GM19463 (cell line): ENCODE data around the gene OR2AE1.

Experiments used
- ATAC-seq: cut with Tn5 transposase; IDR thresholded peaks from one replicate; pipeline ENCODE4 v1.9.1; 2021; ENCODE audit warnings: mild to moderate bottlenecking, moderate library complexity; ENCODE audit not compliant: unreplicated experiment

OR2AE1 gene

DNA sequence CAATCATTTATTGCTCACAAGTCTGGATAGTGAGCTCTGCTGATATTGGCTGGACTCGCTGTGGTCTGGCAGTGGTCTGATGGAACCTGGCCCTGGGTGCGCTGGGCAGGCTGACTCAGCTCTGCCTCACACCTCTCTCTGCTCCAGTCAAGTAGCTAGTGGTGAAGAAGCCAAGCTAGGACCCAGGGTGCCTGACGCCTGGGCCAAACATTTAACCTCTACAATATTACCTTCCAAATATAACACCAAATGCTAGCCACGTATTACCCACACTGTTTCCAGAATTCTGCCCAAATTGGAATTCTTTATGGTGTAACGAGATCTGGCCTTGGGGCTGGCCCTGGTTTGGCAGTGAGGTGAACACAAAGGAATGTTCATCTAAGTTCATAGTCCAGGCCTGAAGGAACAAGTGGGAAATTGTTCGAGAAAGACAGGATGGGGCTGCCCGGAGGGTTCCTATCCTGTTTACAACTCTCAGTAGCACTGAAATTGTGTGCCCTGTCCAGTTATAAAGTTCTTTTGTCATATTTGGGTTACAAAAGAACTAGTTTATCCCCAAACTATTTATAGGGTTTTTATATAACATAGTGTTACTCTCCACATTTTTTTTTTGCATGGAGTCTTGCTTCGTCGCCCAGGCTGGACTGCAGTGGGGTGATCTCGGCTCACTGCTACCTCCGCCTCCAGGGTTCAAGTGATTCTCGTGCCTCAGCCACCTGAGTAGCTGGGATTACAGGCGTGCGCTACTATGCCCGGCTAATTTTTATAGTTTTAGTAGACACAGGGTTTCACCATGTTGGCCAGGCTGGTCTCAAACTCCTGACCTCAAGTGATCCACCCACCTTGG is 16.3 kb downstream of the OR2AE1 start:
- no peak for ATAC-seq

DNA sequence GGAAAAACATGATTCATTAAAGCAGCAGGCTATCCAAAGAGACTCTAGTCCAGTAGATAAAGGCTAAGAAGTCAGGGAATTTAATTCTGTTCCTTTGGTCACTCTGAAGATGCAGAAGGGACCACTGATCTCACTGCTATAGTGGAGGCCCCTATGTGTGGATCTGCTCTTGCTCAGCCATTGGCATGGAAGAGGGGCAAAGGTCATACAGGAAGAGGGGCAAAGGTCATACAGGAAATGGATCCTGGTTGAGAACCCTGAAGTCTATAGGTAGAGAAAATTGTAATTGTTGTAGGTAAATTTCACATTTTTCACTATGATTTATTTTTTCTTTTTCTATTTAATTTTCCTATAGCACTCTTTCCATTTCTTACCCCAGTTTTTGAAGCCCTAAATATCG is 21.6 kb downstream of the OR2AE1 start:
- no peak for ATAC-seq

DNA sequence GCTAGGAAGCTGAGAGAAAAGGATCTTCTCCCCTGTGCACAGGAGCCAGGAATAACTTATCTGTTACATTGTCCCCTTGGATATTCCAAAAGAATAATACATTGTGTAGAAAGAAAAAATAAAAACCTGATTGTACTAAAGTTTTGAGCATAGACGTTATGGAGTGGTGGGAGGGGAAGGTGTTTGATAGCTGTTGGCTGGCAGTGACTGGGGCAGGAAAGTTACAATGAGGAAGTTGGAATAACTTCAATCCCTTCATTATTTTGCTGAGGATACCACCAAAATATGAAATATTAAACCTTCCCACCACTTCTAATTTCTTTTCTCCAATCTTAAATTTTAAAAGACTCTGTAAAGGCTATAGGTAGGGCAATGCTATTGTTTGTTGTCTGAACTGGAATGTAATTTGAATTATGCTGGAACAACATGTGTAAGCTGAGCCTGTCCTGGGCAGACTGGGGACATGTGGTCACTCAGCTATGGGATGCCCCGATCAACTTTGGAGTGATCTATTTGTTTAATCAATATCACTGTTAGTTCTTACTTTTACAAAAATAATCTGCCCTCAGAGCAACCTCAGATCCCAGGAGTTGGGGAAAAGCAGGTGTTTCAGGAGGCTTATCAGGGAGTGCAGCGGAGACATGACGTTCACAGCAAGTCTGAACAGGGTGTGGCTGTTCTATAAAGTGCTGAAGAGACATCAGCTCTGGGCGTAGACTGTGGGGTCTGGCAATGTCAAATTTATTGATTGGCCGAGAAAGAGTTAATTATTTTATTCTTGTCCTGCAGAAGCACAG is 28.2 kb downstream of the OR2AE1 start:
- no peak for ATAC-seq

DNA sequence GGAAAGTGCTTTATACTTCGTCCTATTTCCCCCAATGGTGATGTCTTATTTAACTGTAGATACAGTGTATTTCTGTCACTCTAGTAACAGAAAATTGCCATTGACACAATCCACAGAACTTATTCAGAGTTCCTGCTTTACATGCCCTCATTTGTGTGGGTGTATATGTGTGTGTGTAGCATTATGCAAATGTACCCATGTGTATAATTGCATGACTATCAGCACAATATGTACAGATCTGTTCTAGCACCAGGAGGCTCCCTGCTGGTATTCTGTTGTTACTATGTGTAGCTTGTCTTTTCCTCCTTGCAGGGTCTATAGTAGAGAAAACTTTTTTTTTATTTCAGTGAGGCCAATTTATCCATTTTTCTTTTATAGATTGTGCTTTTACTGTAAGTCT is 32.5 kb downstream of the OR2AE1 start:
- ATAC-seq, result no peak

DNA sequence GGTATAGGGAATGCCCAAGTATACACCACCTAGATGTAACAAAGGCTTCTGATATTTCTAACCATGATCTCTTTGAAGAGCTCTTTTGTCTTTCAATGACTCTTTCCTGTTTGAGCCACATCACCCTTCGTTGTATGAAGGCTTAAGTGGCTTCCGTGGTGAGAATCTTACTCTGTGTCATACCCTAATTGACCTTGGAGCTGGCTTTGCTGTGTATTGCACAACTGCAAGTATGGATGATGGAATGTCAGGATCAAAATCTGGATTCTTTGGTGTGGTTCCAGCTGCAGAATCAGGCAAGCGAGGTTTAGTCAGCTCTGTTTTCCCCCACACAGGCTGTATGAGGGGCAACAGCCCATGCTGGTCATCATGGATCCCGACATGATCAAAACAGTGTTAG is 33.0 kb downstream of the OR2AE1 start:
- ATAC-seq, result no peak

DNA sequence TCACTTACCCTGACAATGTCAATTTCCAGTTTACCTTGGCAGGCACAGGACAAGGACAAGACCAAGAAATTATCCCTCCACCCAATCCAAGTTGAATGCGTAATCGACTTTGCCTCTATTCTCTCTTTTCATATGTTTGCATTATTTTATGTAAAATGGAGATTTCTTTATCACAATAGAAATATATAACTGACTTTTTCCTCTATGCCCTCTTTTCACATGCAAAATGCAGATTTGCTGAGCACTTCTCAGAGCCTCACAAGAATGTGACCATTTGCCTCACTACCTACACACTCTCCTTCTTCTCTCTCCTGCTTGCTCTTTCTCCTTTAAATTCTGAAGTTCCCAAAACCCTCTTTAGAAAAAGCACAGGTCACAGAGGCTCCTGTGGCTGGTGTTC is 33.9 kb downstream of the OR2AE1 start:
- no peak for ATAC-seq

DNA sequence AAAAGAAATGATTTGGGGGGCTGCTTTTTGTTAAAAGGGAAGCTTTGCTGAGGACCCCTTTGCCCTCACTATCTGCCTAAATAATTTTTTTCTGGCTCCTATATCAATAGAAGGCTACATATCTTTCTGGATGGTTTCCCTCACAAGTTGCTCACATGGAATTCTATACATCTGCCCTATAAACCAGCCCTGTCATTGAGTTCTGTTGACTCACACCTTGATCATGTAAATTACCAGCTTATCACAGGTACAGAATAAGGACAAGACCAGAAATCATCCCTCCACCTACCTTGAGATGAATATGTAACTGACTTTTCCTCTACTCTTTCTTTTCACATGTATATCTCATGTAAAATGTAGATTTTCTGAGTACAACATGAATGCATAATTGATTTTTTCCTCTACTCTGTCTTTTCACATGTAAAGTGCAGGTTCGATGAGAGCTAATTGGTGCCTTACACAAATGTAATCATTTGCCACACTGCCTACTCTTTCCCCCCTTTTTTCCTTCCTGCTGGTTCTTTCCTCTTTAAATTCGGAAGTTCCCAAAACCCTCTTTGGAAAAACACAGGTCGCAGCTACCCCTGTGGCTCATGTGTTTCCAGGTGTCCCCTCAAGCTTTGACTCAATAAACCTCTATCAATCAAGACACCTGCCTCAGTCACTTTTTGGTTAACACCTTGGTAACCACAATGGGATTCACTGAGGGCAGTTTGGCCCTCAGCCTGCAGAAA is 36.5 kb downstream of the OR2AE1 start:
- ATAC-seq, result no peak

DNA sequence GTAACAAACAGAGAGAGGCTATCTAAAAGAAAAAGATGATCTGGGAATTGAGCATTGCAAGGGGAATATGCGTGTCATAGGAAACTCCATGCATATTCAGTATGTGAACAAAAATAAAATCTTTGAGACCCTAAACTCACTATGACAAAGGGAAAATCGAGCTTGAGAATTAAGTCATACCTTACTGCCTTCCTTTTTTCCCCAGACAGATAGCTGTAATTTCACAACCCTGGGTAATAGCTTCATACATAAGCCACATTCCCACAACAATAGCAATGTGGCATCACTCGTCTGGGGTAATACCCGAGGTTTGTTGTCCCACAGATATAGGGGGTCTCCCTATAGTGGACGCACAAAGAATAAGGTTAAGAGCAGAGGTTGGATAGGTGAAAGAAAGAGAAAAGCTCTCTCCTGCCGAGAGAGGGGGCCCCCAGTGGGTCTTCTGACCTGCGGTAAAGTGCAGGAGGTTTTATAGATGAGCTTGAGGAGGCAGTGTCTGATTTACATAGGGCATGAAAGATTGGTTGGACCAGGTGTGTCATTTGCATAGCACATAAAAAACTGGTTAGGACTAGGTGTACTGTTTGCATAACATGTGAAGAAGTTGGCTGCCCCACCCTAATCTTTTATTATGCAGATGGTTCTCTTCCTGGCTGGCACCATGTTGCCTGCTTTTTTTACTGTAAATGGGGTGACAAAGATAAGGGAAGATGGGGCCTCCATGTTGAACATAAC is 37.4 kb downstream of the OR2AE1 start:
- ATAC-seq, result no peak

DNA sequence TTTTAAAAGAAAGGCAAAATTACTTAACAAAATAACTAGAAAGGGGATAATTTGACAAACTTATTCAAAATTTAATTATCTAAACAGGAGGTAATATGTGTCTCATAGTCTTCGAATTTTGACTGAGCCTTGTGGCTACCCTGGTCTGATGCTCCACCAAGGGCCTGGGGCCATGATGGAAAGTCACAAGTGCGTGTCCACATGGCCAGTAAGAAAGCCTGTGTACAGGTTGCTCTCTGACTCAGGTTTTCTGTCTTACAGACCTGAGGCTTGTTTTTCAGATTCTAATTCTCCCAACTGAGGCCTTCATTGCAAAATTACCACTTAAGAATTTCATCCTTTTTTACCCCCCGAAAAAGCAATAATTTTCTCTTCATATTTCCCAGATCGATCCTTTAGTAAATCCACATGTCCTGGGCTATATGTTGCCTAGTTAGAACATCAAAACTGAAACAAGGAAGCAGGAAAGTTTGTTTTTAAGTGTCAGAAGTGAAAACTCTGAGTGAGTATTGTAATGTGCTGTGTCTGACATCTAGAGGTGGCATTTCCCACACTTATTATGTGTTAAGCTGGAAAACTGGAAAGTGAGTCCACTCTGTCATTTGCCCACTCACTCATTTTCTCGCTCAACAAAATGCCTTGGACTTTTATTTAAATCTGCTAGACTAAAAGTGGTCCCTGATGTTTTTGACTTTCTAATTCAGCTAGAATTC is 39.0 kb downstream of the OR2AE1 start:
- peak; percentile 48 for ATAC-seq

DNA sequence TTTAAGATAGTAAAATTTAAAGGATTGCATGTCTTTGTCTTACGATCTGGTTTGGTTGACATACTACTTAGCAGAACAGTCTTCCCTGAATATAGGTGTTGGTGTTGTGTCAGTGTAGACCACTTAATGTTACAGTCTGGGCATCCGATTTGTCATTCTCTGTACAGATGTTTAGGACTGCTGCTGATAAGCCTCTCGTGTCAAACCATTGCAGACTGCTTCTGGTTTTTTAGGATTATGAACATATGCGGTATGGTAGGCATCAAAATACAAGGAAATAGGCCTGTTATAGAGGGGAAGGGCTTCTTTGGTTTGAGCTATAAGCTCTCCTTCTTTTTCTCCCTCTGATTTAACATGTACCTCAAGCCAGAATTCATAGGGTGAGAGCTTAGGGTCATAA is 41.6 kb downstream of the OR2AE1 start:
- ATAC-seq, result no peak

DNA sequence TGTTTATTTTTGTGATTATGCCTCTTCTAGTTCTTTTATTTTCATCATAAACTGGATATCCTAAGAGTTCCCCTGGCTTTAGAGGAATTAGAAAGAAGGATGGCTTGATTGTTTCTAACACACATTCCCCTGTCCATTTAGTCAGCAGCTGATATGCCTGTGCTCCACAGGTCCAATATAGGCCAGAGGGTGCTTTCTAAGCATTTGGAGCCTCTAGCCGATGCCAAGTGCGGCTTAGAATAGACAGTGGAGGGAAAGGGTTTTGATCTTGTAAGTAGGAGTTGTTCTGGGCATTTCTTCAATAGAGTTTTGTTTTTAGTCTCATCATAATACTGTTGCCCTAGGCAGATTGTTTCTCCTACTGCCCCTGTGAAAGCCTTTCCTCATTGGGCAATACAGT is 42.5 kb downstream of the OR2AE1 start:
- no peak for ATAC-seq

DNA sequence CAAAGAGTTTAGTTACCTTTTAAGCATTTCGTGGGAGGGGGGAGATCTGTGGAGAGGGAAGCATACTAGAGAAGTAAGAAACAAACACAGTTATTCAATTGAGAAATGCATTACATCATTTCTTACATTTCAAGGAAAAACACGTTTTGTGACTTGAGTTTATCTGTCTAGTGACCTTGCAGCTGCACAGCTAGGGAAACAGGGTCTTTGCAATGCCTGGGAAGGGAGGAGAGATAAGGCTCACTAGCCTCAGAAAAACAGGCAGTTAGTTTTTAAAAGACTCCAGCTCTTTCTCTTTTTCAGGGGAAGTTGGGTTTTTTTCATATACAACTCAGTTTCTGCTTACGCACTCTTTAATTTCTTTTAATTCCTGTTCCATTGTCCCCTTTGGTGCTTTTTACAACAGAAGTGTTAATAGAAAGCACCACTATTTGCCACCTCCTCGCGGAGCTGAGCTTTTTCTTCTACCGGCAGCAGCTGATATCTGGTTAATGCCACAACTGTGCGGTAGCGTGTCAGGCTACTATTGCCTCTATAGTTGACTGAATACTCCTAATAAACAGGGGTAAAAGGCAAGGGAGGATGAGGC is 43.5 kb downstream of the OR2AE1 start:
- no peak for ATAC-seq

DNA sequence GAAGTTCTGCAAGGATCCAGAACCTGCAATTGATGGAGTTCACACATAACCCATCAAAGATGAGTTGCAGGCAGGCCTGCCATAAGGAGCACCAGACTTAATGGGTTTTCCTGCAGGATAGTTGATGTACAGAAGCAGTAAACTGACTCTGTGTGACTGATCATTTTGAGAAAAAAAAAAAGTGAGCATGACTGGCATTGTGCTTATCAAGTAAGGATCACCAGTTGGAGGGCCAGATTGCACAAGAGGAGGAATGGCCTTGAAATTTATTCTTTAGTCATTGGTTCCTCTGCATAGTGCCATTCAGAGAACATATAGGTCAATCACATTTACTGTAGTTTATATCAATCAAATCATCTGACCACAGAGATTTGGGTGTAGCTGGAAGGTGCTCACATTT is 45.2 kb downstream of the OR2AE1 start:
- no peak for ATAC-seq

DNA sequence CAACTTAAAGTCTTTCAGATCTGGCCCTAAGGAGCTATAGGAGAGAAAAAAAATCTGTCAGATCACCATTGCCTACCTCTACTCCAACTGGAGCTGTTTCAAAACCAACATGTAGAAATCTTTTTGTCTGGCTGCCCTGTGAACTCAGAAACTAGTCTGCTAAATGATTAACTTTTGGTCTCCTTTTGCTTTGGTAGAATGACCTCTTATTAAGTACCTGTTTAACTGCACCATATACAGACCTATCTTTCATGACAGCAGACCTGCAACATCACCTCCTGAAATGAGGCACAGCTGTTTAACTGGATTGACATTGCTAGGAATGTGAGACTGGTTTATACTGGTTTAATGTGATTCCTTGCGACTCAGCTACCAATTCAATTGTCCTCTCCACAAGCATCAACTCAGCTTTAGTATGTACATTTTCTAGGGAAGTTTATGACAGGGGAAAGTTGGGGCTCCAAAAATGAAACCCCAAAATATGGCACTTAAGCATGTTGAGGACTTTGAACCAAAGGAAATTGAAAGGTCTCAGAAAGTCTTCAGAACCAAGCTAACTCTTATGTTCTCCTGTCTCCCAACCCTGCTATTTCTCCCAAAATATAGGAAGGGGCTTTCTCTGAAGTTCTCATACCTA is 47.2 kb downstream of the OR2AE1 start:
- peak; percentile 65 for ATAC-seq

DNA sequence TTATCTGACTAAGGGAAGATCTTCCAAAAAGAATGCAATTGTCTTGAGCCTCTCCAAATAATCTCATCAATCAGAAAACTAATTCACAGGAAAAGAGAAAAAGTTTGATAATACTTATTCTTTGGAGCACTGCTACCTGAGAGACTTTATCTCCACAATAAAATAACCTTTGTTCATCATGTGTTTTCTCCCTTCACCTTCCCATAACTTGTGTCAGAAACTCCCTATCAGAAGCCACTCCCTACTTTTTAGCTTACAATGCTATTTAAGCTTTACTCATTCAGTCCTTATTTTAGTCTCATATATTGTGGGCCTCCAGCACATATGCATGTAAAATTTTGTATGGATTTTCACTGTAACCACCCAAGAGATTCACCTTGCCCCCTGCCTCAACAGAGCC is 48.0 kb downstream of the OR2AE1 start:
- ATAC-seq, result no peak

DNA sequence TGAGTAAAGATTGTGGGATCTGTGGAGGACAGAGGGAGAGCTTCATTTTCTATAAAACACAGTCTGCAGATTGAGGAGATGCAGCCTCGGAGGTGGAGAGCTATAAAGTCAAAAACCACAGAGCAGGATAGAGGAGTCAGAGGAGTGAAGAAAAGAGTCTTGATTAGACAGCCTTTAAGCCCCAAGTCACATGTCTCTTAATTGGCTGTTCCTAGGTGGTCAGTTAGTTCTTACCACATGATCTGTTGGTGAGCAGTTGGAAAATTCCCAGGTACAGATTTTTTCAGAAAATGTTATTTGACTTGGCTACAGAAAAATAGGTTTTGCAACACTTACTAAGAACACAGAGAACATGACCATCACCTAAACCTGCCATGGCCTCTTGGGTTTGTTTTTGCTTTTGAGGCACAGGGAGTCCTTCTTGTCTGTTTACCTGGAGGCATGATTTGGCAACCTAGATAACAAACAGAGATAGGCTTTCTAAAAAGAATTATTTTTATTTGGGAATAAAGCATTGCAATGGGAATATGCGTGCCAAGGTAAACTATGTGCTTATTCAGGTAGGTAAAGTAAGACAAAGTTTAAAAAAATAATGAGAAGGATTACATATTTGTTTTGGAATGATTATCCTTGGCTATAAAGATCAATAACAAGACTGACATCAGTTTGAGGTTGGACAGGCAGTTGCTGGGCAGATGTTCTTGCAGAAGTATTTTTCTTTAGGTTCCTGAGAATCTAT is 49.6 kb downstream of the OR2AE1 start:
- no peak for ATAC-seq
